GM21786 (cell line): ENCODE results near the gene FZD2.
"Not testable (repeated sequence)": the region's sequence is repeated elsewhere in the genome, so short reads cannot be mapped to it uniquely, and the experiment has no call there.

Experiments used
- ATAC-seq: cut with Tn5 transposase; IDR thresholded peaks from one replicate; pipeline ENCODE4 v1.9.1; 2021; ENCODE audit not compliant: unreplicated experiment

The FZD2 gene

GRCh38 chr17:44546671-44547606 is 10.3 kb upstream of the FZD2 start:
- ATAC-seq: no peak

DNA sequence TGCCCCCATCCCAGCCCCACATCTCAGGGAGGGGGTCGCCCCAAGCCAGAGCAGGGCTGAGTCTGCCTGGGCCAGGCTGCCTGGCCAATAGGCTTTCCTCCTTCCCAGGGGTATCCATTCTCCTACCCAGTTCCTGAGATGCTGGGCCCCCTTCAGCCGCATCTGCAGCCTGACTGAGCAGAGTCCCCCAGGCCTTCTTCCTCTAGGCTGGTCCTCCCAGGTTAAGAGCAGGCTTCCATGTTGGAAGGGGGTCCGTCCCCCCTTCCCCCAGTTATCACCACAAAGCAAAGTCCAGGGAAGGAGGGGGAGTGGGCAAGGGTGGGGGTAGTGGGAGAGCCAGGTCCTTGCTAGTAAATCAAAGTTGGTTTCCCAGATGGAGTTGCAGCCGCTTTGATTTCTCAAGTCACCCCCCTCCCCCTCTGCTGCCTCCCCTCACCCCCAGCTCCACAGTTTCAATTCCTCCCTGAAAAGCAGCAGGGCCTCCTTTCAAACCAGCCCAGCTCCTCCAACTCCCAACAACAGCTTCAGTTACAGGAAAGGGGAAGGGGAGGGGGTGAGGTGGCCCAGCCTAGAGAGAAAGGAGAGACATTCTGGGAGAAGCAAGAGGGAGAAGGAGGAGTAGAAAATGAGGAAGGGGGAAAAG is 9.5 kb upstream of the FZD2 start:
- no peak for ATAC-seq

DNA sequence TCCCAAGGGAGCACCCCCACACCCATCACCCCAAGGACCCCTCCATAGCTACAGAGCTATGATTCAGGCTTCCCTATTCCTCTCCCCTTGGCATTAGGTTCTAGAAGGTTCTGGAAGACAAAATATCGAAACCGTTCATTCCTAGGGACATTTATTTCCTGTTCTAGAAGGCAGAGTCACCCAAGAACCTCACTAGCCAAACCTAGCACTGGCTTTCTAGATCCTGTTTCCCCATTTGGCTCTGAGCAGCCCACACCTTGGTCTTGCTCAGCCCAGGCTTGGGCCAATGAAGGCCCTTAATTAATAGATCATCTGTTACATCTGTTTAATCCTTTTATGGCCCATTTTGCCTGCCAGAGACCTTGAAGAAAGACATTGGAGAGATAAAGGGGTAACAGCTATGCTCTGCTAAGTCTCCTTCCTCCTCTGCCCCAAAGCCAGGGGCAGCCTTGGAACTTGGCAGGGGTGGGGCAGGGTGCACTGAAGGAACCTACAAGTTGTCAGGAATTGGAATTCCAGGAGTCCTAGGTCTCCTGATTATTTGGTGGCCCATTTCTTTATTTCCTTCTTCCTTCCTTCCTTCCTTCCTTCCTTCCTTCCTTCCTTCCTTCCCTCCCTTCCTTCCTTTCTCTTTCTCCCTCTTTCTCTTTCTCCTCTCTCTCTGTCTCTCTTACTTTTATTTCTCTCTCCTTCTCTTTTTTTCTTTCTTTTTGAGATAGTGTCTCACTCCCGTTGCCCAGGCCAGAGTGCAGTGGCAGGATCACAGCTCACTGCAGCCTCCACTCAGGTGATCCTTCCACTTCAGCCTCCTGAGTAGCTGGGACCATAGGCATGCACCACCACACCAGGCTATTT is 8.7 kb upstream of the FZD2 start:
- ATAC-seq: no peak

DNA sequence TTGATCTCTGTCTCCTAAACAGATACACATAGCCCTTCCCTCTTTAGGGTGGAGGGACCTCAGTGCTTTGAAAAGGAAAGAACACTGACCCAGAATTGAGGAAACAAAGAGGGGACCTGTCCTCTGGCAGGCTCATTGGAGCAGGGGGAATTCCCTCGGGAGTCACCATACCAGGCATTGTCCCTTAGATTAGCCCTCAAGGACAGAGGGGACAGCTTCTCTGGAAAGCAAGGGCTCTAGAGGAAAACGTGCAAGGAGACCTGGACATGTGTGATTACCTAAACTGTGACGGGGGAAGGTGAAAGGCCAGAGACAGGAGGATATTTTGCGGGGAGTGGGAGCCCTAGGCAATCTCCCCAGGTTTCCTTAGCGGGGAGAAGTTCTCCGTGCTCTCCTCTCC is 7.6 kb upstream of the FZD2 start:
- no peak for ATAC-seq

DNA sequence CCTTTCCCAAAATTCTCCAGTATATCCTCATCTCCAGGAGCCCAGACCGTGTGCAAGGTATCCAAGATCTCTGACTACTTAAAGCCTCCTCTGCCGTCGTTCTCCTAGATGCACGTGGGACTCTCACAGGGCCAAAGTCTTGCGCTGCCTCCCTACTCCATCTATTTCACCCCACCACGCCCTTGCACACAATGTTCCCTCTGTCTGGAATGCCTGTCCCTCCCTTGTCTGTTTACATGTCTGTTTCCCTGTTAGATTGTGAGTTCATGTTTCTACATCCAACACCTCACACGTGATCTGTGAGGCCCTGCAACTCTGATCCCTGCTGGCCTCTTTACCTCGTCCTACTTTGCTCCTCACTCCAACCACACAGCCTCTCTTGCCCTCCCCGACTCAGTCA is 4.9 kb upstream of the FZD2 start:
- ATAC-seq: no peak

GRCh38 chr17:44555099-44555498 is 2.2 kb upstream of the FZD2 start:
- no peak for ATAC-seq

DNA sequence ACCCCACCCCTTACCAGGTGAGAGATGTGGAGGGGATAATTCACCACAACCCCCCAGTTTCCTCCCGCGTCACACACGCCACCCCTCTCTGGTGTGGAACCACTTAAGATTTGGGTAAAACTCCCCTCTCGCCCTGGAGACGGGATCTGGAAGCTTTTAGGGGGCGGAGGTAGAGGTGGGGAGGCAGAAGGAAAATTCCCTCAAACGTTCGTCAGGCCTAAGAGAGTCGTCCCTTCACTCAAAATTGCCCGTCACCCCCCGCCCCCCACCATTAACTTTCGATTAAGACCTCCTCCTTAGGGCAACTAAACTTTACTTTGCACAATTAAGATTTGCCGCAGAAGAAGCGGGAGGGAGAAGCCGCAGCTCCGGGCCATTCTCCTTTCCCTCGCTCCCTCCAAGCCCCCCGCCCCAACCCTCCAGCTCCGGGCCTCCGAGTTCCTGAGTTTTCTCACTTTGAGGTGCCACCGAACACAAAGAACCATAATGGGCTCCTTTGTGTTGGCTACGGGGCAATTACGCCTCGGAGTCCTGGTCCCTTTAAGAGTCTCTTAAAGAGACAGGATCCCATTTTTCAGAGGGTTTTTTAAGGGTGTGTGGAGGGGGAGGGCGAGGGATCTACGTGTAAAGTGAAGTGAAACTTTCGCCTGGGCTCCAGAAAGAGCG is 985 bp upstream of the FZD2 start:
- ATAC-seq: no peak

DNA sequence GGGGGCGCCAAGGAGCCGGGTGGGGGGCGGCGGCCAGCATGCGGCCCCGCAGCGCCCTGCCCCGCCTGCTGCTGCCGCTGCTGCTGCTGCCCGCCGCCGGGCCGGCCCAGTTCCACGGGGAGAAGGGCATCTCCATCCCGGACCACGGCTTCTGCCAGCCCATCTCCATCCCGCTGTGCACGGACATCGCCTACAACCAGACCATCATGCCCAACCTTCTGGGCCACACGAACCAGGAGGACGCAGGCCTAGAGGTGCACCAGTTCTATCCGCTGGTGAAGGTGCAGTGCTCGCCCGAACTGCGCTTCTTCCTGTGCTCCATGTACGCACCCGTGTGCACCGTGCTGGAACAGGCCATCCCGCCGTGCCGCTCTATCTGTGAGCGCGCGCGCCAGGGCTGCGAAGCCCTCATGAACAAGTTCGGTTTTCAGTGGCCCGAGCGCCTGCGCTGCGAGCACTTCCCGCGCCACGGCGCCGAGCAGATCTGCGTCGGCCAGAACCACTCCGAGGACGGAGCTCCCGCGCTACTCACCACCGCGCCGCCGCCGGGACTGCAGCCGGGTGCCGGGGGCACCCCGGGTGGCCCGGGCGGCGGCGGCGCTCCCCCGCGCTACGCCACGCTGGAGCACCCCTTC is 484 bp downstream of the FZD2 start:
- peak; percentile 8 for ATAC-seq

DNA sequence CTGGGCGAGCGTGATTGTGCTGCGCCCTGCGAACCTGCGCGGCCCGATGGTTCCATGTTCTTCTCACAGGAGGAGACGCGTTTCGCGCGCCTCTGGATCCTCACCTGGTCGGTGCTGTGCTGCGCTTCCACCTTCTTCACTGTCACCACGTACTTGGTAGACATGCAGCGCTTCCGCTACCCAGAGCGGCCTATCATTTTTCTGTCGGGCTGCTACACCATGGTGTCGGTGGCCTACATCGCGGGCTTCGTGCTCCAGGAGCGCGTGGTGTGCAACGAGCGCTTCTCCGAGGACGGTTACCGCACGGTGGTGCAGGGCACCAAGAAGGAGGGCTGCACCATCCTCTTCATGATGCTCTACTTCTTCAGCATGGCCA is 1.0 kb downstream of the FZD2 start:
- no peak for ATAC-seq

DNA sequence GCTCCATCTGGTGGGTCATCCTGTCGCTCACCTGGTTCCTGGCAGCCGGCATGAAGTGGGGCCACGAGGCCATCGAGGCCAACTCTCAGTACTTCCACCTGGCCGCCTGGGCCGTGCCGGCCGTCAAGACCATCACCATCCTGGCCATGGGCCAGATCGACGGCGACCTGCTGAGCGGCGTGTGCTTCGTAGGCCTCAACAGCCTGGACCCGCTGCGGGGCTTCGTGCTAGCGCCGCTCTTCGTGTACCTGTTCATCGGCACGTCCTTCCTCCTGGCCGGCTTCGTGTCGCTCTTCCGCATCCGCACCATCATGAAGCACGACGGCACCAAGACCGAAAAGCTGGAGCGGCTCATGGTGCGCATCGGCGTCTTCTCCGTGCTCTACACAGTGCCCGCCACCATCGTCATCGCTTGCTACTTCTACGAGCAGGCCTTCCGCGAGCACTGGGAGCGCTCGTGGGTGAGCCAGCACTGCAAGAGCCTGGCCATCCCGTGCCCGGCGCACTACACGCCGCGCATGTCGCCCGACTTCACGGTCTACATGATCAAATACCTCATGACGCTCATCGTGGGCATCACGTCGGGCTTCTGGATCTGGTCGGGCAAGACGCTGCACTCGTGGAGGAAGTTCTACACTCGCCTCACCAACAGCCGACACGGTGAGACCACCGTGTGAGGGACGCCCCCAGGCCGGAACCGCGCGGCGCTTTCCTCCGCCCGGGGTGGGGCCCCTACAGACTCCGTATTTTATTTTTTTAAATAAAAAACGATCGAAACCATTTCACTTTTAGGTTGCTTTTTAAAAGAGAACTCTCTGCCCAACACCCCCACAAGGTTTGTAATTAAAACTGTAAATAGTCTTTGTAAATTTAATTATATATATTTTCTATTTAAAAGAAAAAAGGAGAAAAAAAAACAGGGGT is 1.7 kb downstream of the FZD2 start:
- ATAC-seq: no peak

GRCh38 chr17:44559634-44560554 is 2.6 kb downstream of the FZD2 start:
- no peak for ATAC-seq

DNA sequence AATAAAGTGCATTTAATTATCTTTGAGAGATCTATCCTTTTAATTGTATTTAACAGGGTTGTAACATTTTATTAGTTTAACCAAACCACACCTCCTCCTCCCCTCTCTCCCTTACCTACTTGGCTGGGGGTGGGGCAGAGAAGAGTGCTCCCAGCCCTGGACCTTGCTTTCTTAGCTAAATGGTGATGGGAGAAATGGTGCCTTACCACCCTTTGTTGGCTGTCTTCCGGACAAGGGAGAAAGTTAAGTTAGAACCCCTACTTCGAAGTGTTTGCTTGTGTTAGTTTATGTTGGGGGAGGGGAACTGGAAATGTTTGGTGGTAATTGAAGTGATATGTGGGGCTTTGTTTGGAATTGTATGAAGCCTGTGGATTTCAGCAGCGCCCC is 3.9 kb downstream of the FZD2 start:
- ATAC-seq: no peak

GRCh38 chr17:44564429-44564828 is 7.1 kb downstream of the FZD2 start:
- ATAC-seq: no peak

GRCh38 chr17:44565866-44566443 is 8.7 kb downstream of the FZD2 start:
- no peak for ATAC-seq

GRCh38 chr17:44568311-44568944 is 11.1 kb downstream of the FZD2 start:
- ATAC-seq: not testable (repeated sequence)

GRCh38 chr17:44568945-44569858 is 11.9 kb downstream of the FZD2 start:
- no peak for ATAC-seq

- ATAC-seq: no peak
Measured at GRCh38 chr17:44572801-44573200, 15.5 kb downstream of the FZD2 start.
